Ovary (tissue), 9 donors: ENCODE measurements around the gene SLC2A13. TPM values are rescaled to one million over a fixed set of nuclear protein-coding genes. Genes with fewer than 3 reads are reported as not detected.

ENCODE experiments used
- DNase-seq, 5 donors: peaks; one replicate each; pipeline ENCODE4 v3.0.0-alpha.2; 2019 to 2020
- H3K27ac ChIP-seq, 2 donors: fragments of 200-600 bp; one replicate each; pipeline versions ENCODE4 v1.5.1 to v1.8.0; 2019 to 2022
- H3K27me3 ChIP-seq: fragments of 200-600 bp; one replicate; pipeline ENCODE4 v1.8.0; 2022
- H3K36me3 ChIP-seq: fragments of 200-600 bp; sonication (generic); one replicate; pipeline ENCODE4 v1.5.1; 2019
- H3K4me1 ChIP-seq: one replicate; pipeline ENCODE4 v1.8.1; 2013; ENCODE audit warnings: mild to moderate bottlenecking, moderate library complexity; ENCODE audit not compliant: insufficient read depth
- H3K4me3 ChIP-seq: fragments of 200-600 bp; sonication (generic); one replicate; pipeline ENCODE4 v1.5.1; 2017
- H3K9me3 ChIP-seq, 2 donors: fragments of 200-600 bp in 1 of 2; sonication (generic) in 1 of 2; one replicate each; pipeline versions ENCODE4 v1.5.1 to v1.8.1; 2013 to 2019; ENCODE audit warnings: mild to moderate bottlenecking in 1 of 2, moderate library complexity in 1 of 2
- CTCF ChIP-seq, 3 donors: fragments of 450-650 bp in 2 of 3; fragments of 200-600 bp in 1 of 3; IDR thresholded peaks; one replicate each; pipeline versions ENCODE4 v1.5.1 to v1.8.0; 2016 to 2022; ENCODE audit warnings: antibody characterized with exemption in 3 of 3, mild to moderate bottlenecking in 1 of 3
- EP300 ChIP-seq: sonication (generic); formaldehyde crosslinking; IDR thresholded peaks from one replicate; pipeline ENCODE4 v1.6.1; 2017; ENCODE audit warnings: antibody characterized with exemption
- POLR2A ChIP-seq: fragments of 450-650 bp; IDR thresholded peaks from one replicate; pipeline ENCODE4 v1.6.1; 2017; ENCODE audit warnings: antibody characterized with exemption, mild to moderate bottlenecking, moderate library complexity
- WGBS, 3 donors: extraction: QIAGEN DNeasy Blood & Tissue Kit in 1 of 3; methylation state at CpG; one replicate each; pipeline versions ENCODE4 v1.1.5 to v1.1.7; 2013 to 2017; 5-methylcytosine and 5-hydroxymethylcytosine counted together
- intact Hi-C, 4 donors: fragments of 100-400 bp; cut with DNase I; formaldehyde crosslinking; loops; one replicate each; pipeline versions ENCODE4 v1.11.0 to v1.15.1; 2022 to 2023
- polyA plus RNA-seq, 2 donors: library from polyadenylated mRNA; stranded (reverse); fragments of 200-250 nt in 1 of 2; fragments of 350-450 nt in 1 of 2; fragmentation: Illumina TruSeq in 1 of 2; extraction: RNeasy Lipid Tissue Mini Kit (QIAGEN cat#74804) in 1 of 2; gene quantifications; one replicate each; pipeline ENCODE4 v1.2.3, GENCODE V29; 2013 to 2014
- total RNA-seq, 7 donors: library from RNA; depleted of rRNA in 2 of 7; stranded (reverse); fragments of >200 nt in 2 of 7; fragmentation: NEBNext Ultra II Directional in 3 of 7; extraction: Animal tissue kit (Norgen Biotek cat#: 25700) in 3 of 7; gene quantifications; one replicate each; pipeline versions ENCODE4 v1.1.0 to v1.2.4, GENCODE V29; 2016 to 2023
- donor health status: DM: no; HTN: no; CAD: no; lungs with moderate emphysema.
- donor health status: DM: no; HTN: no; CAD: no.
- donor health status: Bipolar disorder and iron deficiency.
- donor health status: DM: yes; HTN: yes; CAD: no.
- donor health status: DM: no; HTN: no; CAD: no.
- donor health status: DM: yes; HTN: yes; CAD: no.

Gene SLC2A13
- total and polyA plus RNA-seq, 9 donors: 2.3 to 24.3 (median 7.9) TPM

GRCh38 chr12:39993268-39993667 lies 112.6 kb downstream of the SLC2A13 start:
- DNase-seq: no peak
- no peak overlapping the region for H3K4me3 ChIP-seq
- intact Hi-C loops: no loop called here
- no peak overlapping the region for H3K27ac ChIP-seq
- H3K36me3 ChIP-seq: no peaks in the 10 kb centered on the region
- no peaks in the 10 kb centered on the region for H3K27me3 ChIP-seq
- H3K4me1 ChIP-seq: no peaks in the 10 kb centered on the region
- no peaks in the 10 kb centered on the region for H3K9me3 ChIP-seq
- no peak for TF ChIP-seq CTCF (IDR thresholded peaks at IDR 0.05)
- TF ChIP-seq POLR2A: no peak
- no peak for TF ChIP-seq EP300
- WGBS, 3 donors: 73 to 88% (median 84%) methylated on average over 1 of the region's 1 CpG

DNA sequence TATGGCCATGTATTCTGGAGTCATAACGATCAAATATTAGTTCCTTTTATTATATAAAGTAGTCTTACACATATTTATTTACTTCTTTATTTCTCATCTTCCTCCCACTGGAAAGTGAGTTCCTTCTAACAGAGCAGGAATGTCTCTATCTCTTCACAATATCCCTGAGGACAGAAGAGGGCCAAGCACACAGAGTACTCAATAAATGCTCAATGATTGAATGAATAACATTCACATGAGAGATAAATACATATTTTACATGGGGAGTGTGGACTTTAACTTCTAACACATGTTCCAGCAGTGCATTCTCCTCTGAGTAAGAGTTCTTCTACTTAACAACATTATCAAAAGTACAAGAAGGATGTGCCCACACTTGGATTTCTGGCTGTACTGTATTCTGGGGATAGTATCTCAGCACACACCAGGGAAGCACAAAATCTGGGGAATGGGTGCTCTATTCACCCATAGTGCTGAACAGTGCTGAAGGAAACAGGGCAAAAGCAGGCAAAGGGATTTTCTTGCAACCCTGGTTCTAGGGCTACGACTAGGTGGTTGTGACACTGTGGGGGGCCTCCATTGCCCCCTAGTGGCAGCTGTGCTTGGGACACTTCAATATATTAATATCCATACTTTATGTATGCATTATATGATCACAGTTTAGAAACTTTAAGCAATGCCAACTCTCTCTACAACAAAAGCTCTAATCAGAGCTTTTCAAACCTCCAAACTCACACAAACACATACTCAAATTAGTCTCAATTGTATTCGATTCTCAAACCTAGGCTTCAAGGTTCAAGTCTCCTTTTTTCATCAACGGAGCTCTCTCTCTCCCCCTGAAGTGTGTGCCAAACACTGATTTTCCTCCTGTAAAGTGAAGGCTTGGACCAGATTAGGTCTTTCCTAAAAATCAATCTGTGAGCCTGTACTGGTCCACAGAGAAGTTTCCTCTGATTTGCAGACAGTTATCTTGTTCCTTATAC lies 115.5 kb downstream of the SLC2A13 start:
- Histone ChIP-seq H3K4me3 (no peak overlapping the region), H3K27me3 (no peaks in the 10 kb centered on the region), H3K9me3 (no peaks in the 10 kb centered on the region), H3K27ac (no peak overlapping the region), H3K36me3 (no peaks in the 10 kb centered on the region), H3K4me1 (no peaks in the 10 kb centered on the region)
- TF ChIP-seq EP300 (no peak), POLR2A (no peak), CTCF (IDR thresholded peaks at IDR 0.05) (peak in 2 of 3 donors; percentile 63)
- peak; percentile 10 to 58 (median 33) for DNase-seq
- intact Hi-C loops: no loop called here
- WGBS, 3 donors: 55 to 72% (median 64%) methylated on average over 4 of the region's 4 CpGs

DNA sequence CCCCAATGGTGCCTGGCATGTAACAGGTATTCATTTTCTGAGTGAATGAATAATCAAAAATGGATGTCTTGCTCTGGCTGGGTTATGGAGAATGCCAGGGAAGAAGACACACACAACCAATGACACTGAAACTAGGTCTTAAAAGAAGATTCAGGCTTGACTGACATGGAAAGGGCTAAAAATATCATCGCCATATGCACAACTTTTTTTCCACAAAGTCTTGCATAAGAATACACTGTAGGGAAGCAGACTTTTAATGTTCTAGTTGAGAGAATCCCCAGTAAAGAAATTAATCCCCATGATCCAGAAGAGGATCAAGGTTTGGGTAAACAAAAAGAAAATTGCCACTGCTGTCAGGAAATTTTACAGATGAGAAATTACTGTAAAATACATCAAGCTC lies 116.4 kb downstream of the SLC2A13 start:
- WGBS, 3 donors: 97 to 98% (median 97%) methylated on average over 1 of the region's 1 CpG
- no peaks in the 10 kb centered on the region for H3K27me3 ChIP-seq
- no peak overlapping the region for H3K4me3 ChIP-seq
- intact Hi-C loops: no loop called here
- H3K36me3 ChIP-seq: no peaks in the 10 kb centered on the region
- no peak overlapping the region for H3K27ac ChIP-seq
- no peak for DNase-seq
- no peaks in the 10 kb centered on the region for H3K4me1 ChIP-seq
- H3K9me3 ChIP-seq: no peaks in the 10 kb centered on the region
- TF ChIP-seq CTCF (IDR thresholded peaks at IDR 0.05) (no peak), POLR2A (no peak)

GRCh38 chr12:39988574-39988973 lies 117.3 kb downstream of the SLC2A13 start:
- Histone ChIP-seq H3K9me3 (no peaks in the 10 kb centered on the region), H3K4me3 (no peak overlapping the region), H3K4me1 (no peaks in the 10 kb centered on the region), H3K36me3 (no peaks in the 10 kb centered on the region), H3K27ac (no peak overlapping the region), H3K27me3 (no peaks in the 10 kb centered on the region)
- intact Hi-C loops: no loop called here
- DNase-seq: no peak
- TF ChIP-seq EP300: no peak
- TF ChIP-seq CTCF (IDR thresholded peaks at IDR 0.05): no peak
- TF ChIP-seq POLR2A: no peak
- 95 to 99% (median 96%) methylated on average over 2 of the region's 2 CpGs for WGBS, 3 donors
